CD4-positive, alpha-beta T cell (primary cell): ENCODE measurements around the gene DYNLRB1. TPM values are rescaled to one million over a fixed set of nuclear protein-coding genes. Genes with fewer than 3 reads are reported as not detected.

Experiments used
- ATAC-seq: fragments of 200-7000 bp; cut with Tn5 transposase; one replicate; pipeline ENCODE4 v1.10.0; 2022; ENCODE audit warnings: mild to moderate bottlenecking; ENCODE audit not compliant: poor library complexity
- CTCF ChIA-PET: fragments of 350-600 bp; sonication (Branson Sonifier 250); formaldehyde crosslinking; loops from one replicate; lab custom pipeline; 2021; ENCODE audit warnings: antibody characterized with exemption, inconsistent platforms; lab: Charles Lee
- POLR2A ChIA-PET: fragments of 350-600 bp; sonication (Branson Sonifier 250); formaldehyde crosslinking; loops from one replicate; lab custom pipeline; 2021; ENCODE audit warnings: antibody characterized with exemption, inconsistent platforms; lab: Charles Lee
- DNase-seq, 14 experiments: peaks; one replicate each; pipeline ENCODE4 v3.0.0-alpha.2; 2013 to 2020; ENCODE audit warnings: mixed read lengths in 2 of 14
- H3K27ac ChIP-seq, 2 donors: one replicate each; pipeline versions ENCODE4 v1.5.1 to v1.7.0; 2013; ENCODE audit warnings: low read length in 2 of 2, low read depth in 1 of 2, mild to moderate bottlenecking in 1 of 2
- H3K27me3 ChIP-seq, 2 experiments: 1 replicate in 1 of 2; 2 replicates in 1 of 2; pipeline versions ENCODE4 v1.6.1 to v1.7.0; 2013; ENCODE audit warnings: low read length in 2 of 2, control low read depth in 1 of 2, mild to moderate bottlenecking in 1 of 2, moderate library complexity in 1 of 2; ENCODE audit not compliant: insufficient read depth in 2 of 2, control insufficient read depth in 1 of 2
- H3K36me3 ChIP-seq: one replicate; pipeline ENCODE4 v1.6.1; 2013; ENCODE audit warnings: low read length, control low read depth; ENCODE audit not compliant: insufficient read depth
- H3K4me1 ChIP-seq: one replicate; pipeline ENCODE4 v1.6.1; 2013; ENCODE audit warnings: low read length, control low read depth; ENCODE audit not compliant: insufficient read depth
- H3K4me3 ChIP-seq: one replicate; pipeline ENCODE4 v1.5.1; 2013; ENCODE audit warnings: mild to moderate bottlenecking, low read length, moderate library complexity
- H3K9me3 ChIP-seq, 2 experiments: 1 replicate in 1 of 2; 2 replicates in 1 of 2; pipeline versions ENCODE4 v1.6.1 to v1.7.0; 2013; ENCODE audit warnings: low read length in 2 of 2, mild to moderate bottlenecking in 2 of 2, control low read depth in 1 of 2, moderate library complexity in 1 of 2; ENCODE audit not compliant: control insufficient read depth in 1 of 2, insufficient read depth in 1 of 2
- H3K27ac Mint-ChIP-seq: one replicate; pipeline ENCODE4 v1.8.0; 2020; ENCODE audit warnings: mixed read lengths
- H3K27me3 Mint-ChIP-seq: one replicate; pipeline ENCODE4 v1.8.0; 2021; ENCODE audit warnings: mixed read lengths
- H3K36me3 Mint-ChIP-seq: one replicate; pipeline ENCODE4 v1.8.0; 2021; ENCODE audit warnings: low read depth, mixed read lengths
- H3K4me1 Mint-ChIP-seq: one replicate; pipeline ENCODE4 v1.8.0; 2021; ENCODE audit warnings: low read depth, mixed read lengths
- H3K4me3 Mint-ChIP-seq: one replicate; pipeline ENCODE4 v1.8.0; 2020; ENCODE audit warnings: mild to moderate bottlenecking, mixed read lengths
- H3K9me3 Mint-ChIP-seq: one replicate; pipeline ENCODE4 v1.8.0; 2020; ENCODE audit warnings: mixed read lengths
- CTCF ChIP-seq: fragments of 200-600 bp; IDR thresholded peaks from one replicate; pipeline ENCODE4 v1.8.0; 2022; ENCODE audit warnings: antibody characterized with exemption, mild to moderate bottlenecking
- intact Hi-C, 2 experiments: fragments of 100-400 bp; cut with DNase I in 1 of 2; cut with micrococcal nuclease in 1 of 2; formaldehyde crosslinking; loops; one replicate each; pipeline versions ENCODE4 v1.15.1 to v1.9.0; 2023 to 2025; cut with DNase I, micrococcal nuclease
- total RNA-seq, 174 experiments: library from RNA in 2 of 174; stranded (reverse) in 2 of 174; gene quantifications; one replicate each; pipeline ENCODE4 v1.2.3 and lab custom pipeline; 2021 to 2026

Gene DYNLRB1
- total RNA-seq, 2 experiments from 2014 or later: 38.3 to 40.3 TPM

- no peak overlapping the region for H3K4me3 ChIP-seq
- ATAC-seq (no peak), DNase-seq (no peak)
- TF ChIP-seq CTCF: no peak
- CTCF ChIA-PET: no interaction called here
- peaks cover 13% of the 10 kb centered on the region for H3K4me1 Mint-ChIP-seq
- H3K27ac Mint-ChIP-seq: no peak overlapping the region
- no peak overlapping the region for H3K4me3 Mint-ChIP-seq
- H3K27me3 ChIP-seq: no peaks in the 10 kb centered on the region
- H3K27me3 Mint-ChIP-seq: no peaks in the 10 kb centered on the region
- H3K27ac ChIP-seq: no peak overlapping the region
- POLR2A ChIA-PET: no interaction called here
- H3K4me1 ChIP-seq: peaks cover 8% of the 10 kb centered on the region
- H3K9me3 Mint-ChIP-seq: no peaks in the 10 kb centered on the region
- intact Hi-C loops: no loop called here
- no peaks in the 10 kb centered on the region for H3K36me3 ChIP-seq
- H3K36me3 Mint-ChIP-seq: no peaks in the 10 kb centered on the region
- no peaks in the 10 kb centered on the region for H3K9me3 ChIP-seq
Observed at GRCh38 chr20:34553366-34553867, 37.2 kb downstream of the DYNLRB1 start.

- TF ChIP-seq CTCF: no peak
- peaks cover 11% of the 10 kb centered on the region for H3K4me1 ChIP-seq
- no peaks in the 10 kb centered on the region for H3K9me3 Mint-ChIP-seq
- ChIA-PET POLR2A (interaction anchor here (0.8 to 2.1 kb wide), 5 partner anchors 10 to 255 kb away, joined by 3 to 17 read pairs (median 3); partner anchors contain the start of genes DYNLRB1 and PIGU), CTCF (interaction anchor here (1.0 to 1.7 kb wide), 2 partner anchors 20 to 245 kb away, joined by 4 to 5 read pairs; no protein-coding TSS in a partner anchor)
- no peaks in the 10 kb centered on the region for H3K36me3 Mint-ChIP-seq
- H3K4me3 ChIP-seq: peak overlapping the region; percentile 82
- H3K4me1 Mint-ChIP-seq: peaks cover 14% of the 10 kb centered on the region
- H3K27me3 ChIP-seq: no peaks in the 10 kb centered on the region
- no peaks in the 10 kb centered on the region for H3K27me3 Mint-ChIP-seq
- intact Hi-C loops: loop anchor here (1.0 to 5.0 kb wide), 4 partner anchors 144 to 1066 kb away; partner anchors contain the start of genes AHCY (in 1 of the 2), CBFA2T2 (in 1 of the 2) and TP53INP2 (in 1 of the 2)
- no peaks in the 10 kb centered on the region for H3K36me3 ChIP-seq
- no peak for DNase-seq
- H3K27ac Mint-ChIP-seq: peak overlapping the region; percentile 85
- no peak for ATAC-seq
- H3K27ac ChIP-seq: peak overlapping the region; percentile 87 to 94
- no peaks in the 10 kb centered on the region for H3K9me3 ChIP-seq
- peak overlapping the region; percentile 79 for H3K4me3 Mint-ChIP-seq
Observed at GRCh38 chr20:34557936-34558319, 41.7 kb downstream of the DYNLRB1 start.

- no peaks in the 10 kb centered on the region for H3K9me3 ChIP-seq
- DNase-seq (peak; percentile 71 to 98 (median 92)), ATAC-seq (peak; percentile 81)
- TF ChIP-seq CTCF: no peak
- H3K27me3 ChIP-seq: no peaks in the 10 kb centered on the region
- peak within 1 kb of the TSS; percentile 87 to 94 for H3K27ac ChIP-seq
- peak within 1 kb of the TSS; percentile 82 for H3K4me3 ChIP-seq
- ChIA-PET POLR2A (interaction anchor here (0.6 to 2.1 kb wide), 6 partner anchors 8 to 195 kb away, joined by 3 to 17 read pairs (median 3); partner anchors contain the start of genes DYNLRB1, ITCH and PIGU), CTCF (interaction anchor here (1.0 to 1.7 kb wide), 2 partner anchors 20 to 246 kb away, joined by 4 to 5 read pairs; no protein-coding TSS in a partner anchor)
- Mint-ChIP-seq H3K27me3 (no peaks in the 10 kb centered on the region), H3K27ac (peak within 1 kb of the TSS; percentile 90), H3K4me1 (peaks cover 14% of the 10 kb centered on the region), H3K9me3 (no peaks in the 10 kb centered on the region), H3K4me3 (peak within 1 kb of the TSS; percentile 84), H3K36me3 (no peaks in the 10 kb centered on the region)
- intact Hi-C loops: loop anchor here (1.0 to 5.0 kb wide), 4 partner anchors 144 to 1066 kb away; partner anchors contain the start of genes AHCY (in 1 of the 2), CBFA2T2 (in 1 of the 2) and TP53INP2 (in 1 of the 2)
- H3K36me3 ChIP-seq: no peaks in the 10 kb centered on the region
- H3K4me1 ChIP-seq: peaks cover 11% of the 10 kb centered on the region
Observed at GRCh38 chr20:34558320-34559218, 42.3 kb downstream of the DYNLRB1 start, which contains the start of gene MAP1LC3A. MAP1LC3A (plus strand) TSS chr20:34558718; CDS start chr20:34558869, 151 bp downstream.
